HG03575 (cell line): ENCODE results near the gene ASAP2.
"Not testable (repeated sequence)": the region's sequence is repeated elsewhere in the genome, so short reads cannot be mapped to it uniquely, and the experiment has no call there.

Experiments used
- ATAC-seq: cut with Tn5 transposase; IDR thresholded peaks from one replicate; pipeline ENCODE4 v1.9.1; 2021; ENCODE audit not compliant: unreplicated experiment, insufficient number of reproducible peaks, low FRiP score; ENCODE audit errors: extremely low read depth

Gene ASAP2

DNA sequence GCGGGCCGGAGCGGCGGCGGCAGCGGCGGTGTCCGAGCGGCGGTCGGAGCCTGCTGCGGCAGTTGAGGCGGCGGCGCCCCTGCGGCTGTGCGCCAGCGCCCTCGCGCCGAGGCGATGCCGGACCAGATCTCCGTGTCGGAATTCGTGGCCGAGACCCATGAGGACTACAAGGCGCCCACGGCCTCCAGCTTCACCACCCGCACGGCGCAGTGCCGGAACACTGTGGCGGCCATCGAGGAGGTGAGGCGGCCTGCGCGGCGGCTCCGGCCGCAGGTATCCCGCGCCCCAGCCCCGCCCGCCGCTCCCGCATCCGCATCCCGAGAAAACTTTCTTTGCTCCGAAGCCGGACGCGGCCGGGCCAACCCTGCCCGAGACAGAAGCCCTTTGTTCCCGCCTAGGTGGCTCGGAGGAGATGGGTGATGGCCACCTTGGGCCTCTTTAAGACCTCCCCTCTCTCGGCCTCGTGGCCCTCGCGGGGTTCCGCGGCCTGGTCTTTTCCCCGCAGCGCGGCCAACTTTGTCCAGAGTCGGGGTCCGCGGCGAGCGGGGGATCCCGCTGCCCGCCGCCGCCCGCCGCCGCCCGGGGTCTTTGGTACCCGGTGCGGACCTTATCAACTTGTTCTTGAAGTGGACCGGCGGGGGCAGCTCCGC lies 504 bp downstream of the ASAP2 start:
- ATAC-seq: no peak

DNA sequence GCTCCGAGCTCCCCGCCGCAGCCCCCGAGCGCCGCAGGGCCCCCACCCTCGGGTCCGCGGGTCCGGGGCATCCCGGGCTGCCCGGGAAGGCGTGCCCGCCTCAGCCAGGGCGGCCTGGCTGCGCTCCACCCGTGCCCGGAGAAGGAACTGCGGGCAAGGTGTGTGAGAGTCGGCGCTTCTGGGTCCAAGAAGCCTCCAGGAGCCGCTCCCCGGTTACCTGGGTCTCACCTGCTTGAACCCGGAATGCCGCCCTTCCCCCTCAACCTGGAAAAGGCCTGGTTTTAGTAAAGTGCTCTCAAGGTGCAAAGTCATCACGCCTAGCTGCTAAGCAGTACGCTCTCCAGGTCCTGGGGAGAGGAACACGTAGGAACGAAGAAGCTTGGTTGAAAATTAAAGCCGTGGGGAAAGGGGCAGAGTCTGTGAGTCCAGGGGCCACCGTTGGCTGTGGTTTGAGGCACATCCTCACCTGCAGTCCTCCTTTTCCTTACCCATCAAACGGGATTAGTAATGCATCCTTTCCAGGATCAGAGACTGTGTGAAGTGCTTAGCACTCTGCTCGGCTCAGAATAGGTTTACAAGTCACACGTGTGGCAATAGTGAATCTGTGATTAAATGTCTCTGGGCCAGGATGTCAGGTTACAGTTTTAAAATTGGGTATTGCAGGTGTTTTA lies 1.2 kb downstream of the ASAP2 start:
- ATAC-seq: no peak

DNA sequence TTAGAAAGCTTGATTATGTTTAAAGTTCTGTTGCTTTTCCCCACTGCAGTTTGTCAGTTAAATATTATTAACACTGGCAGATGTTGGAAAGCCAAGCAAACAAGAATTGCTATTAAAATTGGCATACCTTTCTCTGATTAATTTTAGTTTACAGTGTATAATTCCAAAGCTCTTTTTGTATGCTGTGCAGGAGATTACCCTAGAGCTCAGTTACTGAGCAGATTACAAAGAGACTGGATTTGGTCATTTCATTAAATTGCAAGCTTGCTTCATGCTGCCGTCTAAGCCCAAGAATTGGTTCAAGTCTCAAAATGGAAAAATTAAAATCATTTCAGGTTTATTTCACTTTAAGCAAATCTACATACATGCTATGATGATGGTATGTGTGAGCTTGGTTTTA lies 2.3 kb downstream of the ASAP2 start:
- no peak for ATAC-seq

DNA sequence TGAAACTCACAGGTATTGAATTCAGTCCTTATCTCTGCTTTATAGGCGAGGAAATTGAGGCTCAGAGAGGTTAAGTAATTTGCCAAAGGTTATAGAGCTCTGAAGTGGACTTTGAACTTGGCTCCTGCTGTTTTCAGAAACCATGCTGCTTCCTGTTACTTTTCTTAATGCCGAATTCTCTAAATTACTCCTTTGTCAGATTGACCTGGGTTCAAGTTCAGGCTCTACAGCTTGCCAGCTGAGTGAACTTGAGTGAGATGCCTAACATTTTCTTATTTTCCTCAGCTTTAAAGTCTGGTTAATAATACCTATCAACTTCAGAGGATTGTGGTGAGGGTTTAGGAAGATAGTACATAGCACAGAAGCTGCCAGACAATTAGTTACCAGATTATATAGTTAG lies 3.4 kb downstream of the ASAP2 start:
- no peak for ATAC-seq

DNA sequence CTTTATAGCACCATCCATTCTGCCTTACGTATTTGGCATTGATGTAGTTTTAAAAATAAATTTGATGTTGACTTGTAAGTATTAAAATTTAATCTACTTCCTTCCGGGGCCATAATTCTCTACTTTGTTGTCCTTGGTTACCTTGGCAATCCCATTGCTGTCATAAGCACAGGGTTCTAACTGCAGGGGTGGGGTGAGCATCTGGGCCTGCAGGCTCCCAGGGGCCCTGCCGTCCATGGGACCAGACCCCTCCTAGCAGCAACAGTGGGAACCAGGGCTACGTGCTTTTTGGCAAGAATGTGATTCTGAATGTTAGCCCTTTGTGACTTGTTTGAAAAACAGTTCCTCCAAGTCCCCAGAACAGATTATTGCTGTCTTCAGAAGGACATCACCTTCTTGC lies 4.9 kb downstream of the ASAP2 start:
- no peak for ATAC-seq

DNA sequence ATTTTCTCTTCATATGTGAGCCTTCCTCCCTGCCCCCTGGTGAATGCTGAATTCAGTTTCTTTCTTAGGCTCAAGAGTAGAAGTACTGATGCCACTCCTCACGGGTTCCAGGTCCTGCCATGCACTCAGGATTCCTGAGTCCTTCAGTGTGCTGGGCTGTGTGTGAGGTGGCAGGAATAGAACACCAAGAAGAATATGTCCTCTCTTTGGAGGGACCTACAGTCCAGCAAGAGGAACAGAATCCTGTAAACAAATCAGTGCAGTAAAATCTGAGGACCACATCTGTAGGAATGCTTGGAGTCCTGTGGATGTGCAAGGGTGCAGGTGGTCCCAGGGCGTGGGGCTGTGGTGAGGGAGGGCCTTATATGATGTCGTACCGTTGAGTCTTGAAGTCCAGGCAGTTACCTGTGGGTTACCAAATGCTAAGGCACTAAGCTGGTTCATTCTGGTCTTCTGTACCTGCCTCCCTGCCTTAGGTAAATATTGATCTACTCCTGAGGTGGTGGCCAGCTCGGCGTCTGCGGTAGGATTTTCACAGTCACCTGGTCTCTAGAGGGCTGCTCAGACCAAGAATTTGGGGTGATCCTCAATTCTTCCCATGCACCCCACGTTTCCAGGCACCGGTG lies 5.5 kb downstream of the ASAP2 start:
- ATAC-seq: no peak

DNA sequence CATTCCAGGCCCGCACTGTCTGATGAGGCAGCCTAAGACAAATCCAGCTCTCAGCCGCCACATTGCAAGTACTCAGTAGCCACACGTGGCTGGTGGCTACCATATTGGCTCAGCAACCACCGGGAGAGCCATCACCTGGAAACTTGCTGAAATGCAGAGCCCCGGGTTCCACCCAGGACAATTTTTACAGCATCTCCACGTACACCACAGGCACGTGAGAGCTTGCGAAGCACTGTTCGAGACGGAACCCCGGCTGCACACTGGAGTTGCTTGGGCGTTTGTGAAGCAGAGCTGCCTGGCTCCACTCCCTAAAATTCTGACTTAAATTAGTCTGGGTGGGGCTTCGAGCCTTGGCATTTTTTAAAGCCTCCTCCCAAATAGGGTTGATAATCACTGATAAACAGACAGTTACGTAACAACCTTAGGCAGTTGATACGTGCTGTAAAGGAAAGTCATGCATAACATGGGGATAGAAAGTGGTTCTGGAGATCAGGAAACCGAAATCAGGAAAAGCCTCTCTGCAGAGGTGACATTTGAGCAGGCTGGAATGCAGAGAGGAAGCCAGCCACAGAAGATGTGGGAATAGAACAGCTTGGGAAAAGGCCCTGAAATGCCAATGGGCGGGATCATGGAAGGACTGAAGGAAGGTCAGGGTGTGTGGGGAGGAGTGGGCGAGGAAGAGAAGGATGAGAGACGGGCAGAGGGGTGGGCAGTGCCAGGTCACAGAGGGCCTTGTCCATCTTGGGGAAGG lies 6.2 kb downstream of the ASAP2 start:
- no peak for ATAC-seq

DNA sequence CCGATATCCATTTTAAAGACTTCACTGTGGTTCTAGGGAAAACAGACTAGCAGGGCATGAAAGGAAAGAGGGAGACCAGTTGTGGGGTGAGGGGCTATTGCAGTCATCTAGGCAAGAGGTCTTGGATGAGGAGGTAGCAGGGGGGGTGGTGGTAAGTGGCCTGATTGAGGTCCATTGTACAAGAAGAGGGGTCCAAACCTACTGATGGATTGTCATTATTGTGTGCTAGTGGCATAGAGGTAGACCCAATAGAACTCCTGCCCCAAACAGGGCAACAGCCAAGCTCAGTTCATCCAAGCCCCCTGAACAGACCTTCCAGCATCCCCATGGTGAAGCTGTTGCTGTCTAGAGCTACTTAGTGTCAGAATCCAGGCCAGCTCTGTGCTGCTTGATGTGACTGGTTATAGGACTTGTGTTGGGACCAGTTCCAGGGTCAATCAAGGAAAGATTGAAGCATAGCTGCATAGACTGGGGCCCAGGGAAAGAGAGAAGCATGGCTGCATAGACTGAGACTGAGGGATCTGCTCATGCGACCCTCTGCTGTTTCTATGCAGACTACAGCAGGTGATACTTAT lies 7.0 kb downstream of the ASAP2 start:
- ATAC-seq: no peak

DNA sequence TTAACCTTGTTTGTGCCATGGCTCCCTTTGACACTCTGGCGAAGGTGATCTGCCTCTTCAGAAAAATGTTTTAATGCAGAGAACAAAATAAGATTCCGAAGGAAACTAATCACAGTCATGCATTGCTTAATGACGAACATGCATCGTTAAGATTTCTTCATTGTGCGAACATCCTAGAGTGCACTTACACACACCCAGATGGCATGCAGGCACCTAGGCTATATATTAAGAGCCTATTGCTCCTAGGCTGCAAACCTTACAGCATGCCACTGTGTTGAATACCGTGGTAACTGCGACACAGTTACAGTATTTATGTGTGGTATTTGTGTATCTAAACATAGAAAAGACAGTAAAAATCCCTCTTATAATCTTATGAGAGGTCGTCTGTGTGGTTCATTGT lies 8.3 kb downstream of the ASAP2 start:
- no peak for ATAC-seq

DNA sequence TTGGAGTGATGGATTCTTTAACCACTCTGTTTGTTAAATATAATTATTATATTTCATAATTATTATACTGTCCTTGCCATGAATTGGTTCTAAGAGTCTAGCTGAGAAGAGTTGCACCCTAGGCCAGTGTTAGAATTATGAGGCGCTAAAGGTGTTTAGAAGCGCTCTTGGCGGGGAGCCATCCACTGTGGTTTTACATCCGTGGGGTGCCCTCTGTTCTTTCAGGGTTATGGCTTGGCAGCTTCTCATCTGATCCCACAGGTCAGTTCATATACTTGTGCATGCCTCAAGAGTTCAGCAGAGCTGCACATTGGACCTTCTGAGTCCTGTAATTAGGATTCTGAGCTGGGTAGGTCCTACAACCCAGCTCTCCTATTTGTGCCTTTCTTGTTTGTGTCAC lies 9.1 kb downstream of the ASAP2 start:
- ATAC-seq: no peak

DNA sequence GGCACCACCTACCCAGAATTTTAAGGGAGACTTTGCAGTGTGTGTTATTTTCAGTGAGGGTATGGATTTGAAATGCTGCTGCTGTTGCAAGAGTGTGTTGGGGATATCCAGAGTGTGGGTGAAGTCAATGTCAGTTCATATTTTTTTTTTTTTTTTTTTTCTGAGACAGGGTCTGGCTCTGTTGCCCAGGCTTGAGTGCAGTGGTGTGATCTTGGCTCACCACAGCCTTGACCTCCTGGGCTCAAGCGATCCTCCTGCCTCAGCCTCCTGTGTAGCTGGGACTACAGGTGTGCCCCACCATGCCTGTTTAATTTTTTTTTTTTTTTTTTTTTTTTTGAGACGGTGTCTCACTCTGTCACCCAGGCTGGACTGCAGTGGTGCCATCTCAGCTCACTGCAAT lies 9.5 kb downstream of the ASAP2 start:
- not testable (repeated sequence) for ATAC-seq

DNA sequence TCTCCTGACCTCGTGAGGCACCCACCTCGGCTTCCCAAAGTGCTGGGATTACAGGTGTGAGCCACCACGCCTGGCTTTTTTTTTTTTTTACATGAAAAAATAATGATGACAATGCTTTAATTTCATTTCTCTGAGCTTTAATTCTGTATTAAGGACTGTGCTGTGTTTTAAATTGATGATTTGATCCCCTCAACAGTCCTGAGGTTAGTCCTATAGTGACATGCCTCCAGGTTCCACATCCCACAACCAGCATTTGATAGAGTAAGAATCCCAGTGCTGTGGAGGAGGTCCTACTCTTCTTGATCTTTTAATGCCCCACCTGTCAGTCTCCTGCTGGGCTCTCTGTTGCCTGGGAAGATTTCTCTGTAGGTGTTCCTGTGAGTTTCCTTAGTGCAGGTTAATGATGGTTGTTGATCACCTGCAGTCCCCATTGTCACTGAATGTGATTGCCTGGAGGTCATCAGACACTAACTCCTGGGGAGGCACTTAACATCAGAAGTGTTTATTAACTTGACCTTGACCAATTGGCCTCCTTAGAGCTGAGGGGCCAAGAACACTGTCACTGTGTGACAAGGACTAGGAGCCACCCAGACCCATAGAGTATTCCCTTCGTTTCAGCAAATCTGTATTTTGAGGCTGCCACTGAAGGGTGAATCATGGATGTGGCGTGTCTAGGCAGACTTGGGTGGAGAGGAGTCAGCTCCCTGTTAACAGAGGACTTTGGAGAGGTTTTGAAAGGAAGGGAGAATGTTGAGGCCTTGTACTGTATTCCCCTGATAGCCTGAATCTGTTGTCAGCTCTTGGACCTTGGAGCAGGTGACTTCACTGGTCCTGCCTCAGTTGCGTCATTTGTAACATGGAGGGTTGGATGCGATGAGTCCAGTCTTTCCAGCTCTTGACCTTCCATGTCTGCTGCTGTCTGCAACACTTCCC lies 11.5 kb downstream of the ASAP2 start:
- no peak for ATAC-seq

DNA sequence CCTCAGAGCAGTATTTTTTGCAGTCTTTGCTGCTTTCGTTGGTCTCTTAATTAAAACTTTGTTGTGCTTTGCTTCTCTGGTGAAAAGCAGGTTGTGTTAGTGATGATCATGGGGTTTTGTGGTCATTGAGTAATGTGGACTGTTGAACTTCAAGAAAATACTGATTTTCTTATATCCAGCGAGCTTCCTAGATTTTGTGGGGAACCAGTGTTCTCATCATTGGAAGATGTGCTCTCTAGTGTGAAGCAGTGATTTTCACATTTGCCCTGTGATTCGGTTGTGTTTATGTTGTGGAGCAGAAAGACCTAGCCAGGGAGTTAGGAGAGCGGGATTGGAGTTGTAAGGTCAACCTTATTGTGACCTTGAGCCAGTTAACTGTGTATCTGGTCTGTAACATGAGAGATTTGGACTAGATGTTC lies 12.4 kb downstream of the ASAP2 start:
- ATAC-seq: no peak

DNA sequence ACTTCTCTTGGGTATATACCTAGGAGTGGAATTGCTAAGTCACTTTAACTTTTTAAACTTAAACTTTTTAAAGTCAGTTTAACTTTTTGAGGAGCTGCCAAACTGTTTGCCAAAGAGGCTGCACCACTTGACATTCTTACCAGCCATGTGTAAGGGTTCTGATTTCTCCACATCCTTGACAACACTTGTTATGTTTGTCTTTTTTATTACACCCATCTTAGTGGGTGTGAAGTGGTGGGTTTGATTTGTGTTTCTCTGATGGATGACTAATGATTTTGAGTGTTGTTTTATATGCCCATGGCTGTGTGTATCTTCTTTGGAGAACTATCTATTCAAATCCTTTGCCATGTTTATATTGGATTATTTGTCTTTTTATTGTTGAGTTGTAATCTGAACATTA lies 13.6 kb downstream of the ASAP2 start:
- ATAC-seq: no peak

DNA sequence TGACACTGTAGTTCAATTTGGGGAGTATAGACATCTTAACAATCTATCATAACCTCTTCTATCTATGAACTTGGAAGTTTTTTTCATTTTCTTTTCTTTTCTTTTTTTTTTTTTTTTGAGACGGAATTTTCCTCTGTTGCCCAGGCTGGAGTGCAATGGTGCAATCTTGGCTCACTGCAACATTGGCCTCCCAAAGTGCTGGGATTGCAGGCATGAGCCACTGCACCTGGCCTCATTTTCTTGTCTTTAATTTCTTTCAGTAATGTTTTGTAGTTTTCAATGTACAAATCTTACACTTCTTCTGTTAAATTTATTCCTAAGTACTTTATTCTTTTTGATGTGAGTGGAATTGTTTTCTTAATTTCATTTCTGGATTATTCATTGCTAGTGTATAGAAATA lies 14.6 kb downstream of the ASAP2 start:
- ATAC-seq: no peak

DNA sequence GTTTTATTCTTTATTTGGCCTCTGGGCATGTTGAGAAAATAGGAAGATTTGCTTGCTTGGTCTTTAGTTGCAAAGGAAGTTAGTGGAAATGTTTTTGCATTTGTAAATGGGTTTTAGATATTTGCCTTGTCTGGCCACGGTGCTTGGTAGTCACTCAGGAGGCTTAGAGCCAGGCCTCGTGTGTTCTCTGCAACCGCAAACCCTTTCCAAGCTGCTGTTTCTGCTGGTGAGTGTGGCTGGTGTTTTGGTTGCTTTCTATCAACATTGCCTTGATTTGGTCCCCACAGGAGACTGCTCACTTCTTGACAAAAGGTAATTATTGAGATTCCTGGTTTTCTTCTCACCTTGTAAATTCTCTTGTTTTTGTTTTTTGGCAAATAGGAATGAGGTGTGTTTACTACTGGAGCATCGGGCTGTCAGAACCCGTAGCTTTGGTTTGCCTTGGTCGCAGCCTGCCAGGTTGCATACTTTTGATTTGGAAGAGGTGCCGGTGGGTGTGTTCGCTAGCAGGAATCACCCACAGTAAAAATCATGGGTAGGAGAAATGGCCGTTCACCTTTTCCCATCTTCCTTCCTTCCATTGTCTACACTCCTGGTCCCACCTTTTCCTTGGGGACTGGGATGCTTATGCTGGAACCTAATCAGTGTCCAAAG lies 15.8 kb downstream of the ASAP2 start:
- ATAC-seq: no peak

DNA sequence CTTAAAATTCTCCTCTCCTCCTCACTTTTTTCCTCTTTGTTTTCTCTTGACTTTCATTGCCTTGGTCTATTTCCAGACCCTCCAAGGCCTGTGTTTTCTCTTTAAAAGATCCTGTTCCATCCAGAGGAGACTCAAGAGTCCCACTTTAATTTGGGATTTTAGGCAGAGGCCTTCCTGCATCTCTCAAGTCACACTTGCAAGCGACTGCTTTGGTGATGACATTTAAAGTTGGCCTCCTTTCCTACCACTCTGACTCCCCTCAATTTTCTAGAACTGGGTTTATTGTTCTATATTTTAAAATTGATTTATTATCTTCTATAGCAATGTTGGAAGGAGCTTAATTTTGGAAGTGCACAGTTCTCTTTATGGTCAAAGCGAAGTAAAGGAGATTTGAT lies 16.3 kb downstream of the ASAP2 start:
- ATAC-seq: no peak

DNA sequence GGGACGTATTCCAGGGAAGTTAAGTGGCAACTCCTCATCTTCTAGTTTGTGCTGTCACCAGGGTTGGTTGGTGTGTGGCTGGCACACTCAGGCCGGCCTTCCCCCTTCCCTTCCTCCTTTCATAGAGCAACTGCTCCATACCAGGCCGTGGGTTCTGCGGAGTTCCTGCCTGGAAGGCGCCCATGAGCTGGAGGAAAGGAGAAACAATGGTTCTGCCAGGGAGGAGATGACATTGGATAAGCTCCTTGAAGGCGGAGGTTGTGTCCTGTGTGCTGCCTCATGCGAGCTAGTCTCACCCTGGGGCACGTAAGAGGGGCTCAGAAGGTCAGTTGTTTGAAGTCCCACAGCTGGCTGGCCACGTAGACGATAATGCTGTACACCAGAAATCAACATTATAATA lies 19.2 kb downstream of the ASAP2 start:
- no peak for ATAC-seq
